Heart left ventricle (tissue), 16 donors: ENCODE results near the gene ATP2B2. TPM values are rescaled to one million over a fixed set of nuclear protein-coding genes. Genes with fewer than 3 reads are reported as not detected.

Experiments used
- ATAC-seq, 4 donors: fragments of 200-7000 bp; cut with Tn5 transposase; one replicate each; pipeline ENCODE4 v1.9.1; 2020 to 2022; ENCODE audit warnings: moderate library complexity in 4 of 4, mild to moderate bottlenecking in 3 of 4, moderate number of reproducible peaks in 1 of 4
- DNase-seq, 5 donors: peaks; one replicate each; pipeline ENCODE4 v3.0.0-alpha.2; 2020
- H3K27ac ChIP-seq, 12 donors: fragments of 200-600 bp; sonication (generic) in 4 of 12; one replicate each; pipeline versions ENCODE4 v1.5.0 to v1.8.0; 2016 to 2022; ENCODE audit warnings: mild to moderate bottlenecking in 2 of 12
- H3K27me3 ChIP-seq, 9 donors: fragments of 200-600 bp; sonication (generic) in 2 of 9; one replicate each; pipeline versions ENCODE4 v1.5.1 to v1.8.0; 2016 to 2022; ENCODE audit warnings: mild to moderate bottlenecking in 3 of 9
- H3K36me3 ChIP-seq, 9 donors: fragments of 200-600 bp; sonication (generic) in 2 of 9; one replicate each; pipeline versions ENCODE4 v1.5.0 to v1.8.0; 2018 to 2022; ENCODE audit warnings: mild to moderate bottlenecking in 2 of 9
- H3K4me1 ChIP-seq, 12 donors: fragments of 200-600 bp; sonication (generic) in 4 of 12; one replicate each; pipeline versions ENCODE4 v1.5.0 to v1.8.0; 2016 to 2022; ENCODE audit warnings: mild to moderate bottlenecking in 3 of 12
- H3K4me3 ChIP-seq, 12 donors: fragments of 200-600 bp; sonication (generic) in 4 of 12; one replicate each; pipeline versions ENCODE4 v1.5.0 to v1.8.0; 2017 to 2022; ENCODE audit warnings: mild to moderate bottlenecking in 9 of 12, moderate library complexity in 4 of 12
- H3K9me3 ChIP-seq, 12 donors: fragments of 200-600 bp; sonication (generic) in 4 of 12; one replicate each; pipeline versions ENCODE4 v1.5.0 to v1.8.0; 2016 to 2022; ENCODE audit warnings: mild to moderate bottlenecking in 1 of 12
- CTCF ChIP-seq, 12 donors: fragments of 200-600 bp; sonication (generic) in 4 of 12; IDR thresholded peaks; one replicate each; pipeline versions ENCODE4 v1.5.0 to v1.8.0; 2018 to 2022; ENCODE audit warnings: antibody characterized with exemption in 12 of 12, mild to moderate bottlenecking in 5 of 12
- POLR2A ChIP-seq, 2 donors: fragments of 450-650 bp; IDR thresholded peaks; one replicate each; pipeline ENCODE4 v1.6.1; 2017; ENCODE audit warnings: antibody characterized with exemption in 2 of 2, mild to moderate bottlenecking in 2 of 2, moderate library complexity in 2 of 2
- WGBS, 4 donors: extraction: QIAGEN DNeasy Blood & Tissue Kit in 2 of 4; methylation state at CpG; one replicate each; pipeline versions ENCODE4 v1.1.5 to v1.1.7; 2013 to 2018; 5-methylcytosine and 5-hydroxymethylcytosine counted together
- intact Hi-C, 10 donors: fragments of 100-400 bp; cut with DNase I; formaldehyde crosslinking; loops; one replicate each; pipeline versions ENCODE4 v1.11.1 to v1.14.2; 2022
- polyA plus RNA-seq, 2 donors: library from polyadenylated mRNA; stranded (reverse); fragments of 200-250 nt; gene quantifications; one replicate each; pipeline ENCODE4 v1.2.3, GENCODE V29; 2013
- total RNA-seq, 9 donors: library from RNA; depleted of rRNA in 2 of 9; stranded (reverse); fragments of >200 nt in 2 of 9; fragmentation: NEBNext Ultra II Directional in 3 of 9; extraction: Animal tissue kit (Norgen Biotek cat#: 25700) in 3 of 9; gene quantifications; one replicate each; pipeline versions ENCODE4 v1.1.0 to v1.2.4, GENCODE V29; 2016 to 2023
- donor health status: ischemic (EF 13 %, LVEDD 7.1; RV severe dilation, severe dysfunction).
- donor health status: healthy with polysubstance abuse.
- donor health status: DM: no; HTN: yes; CAD: no.
- donor health status: DM: no; HTN: no; CAD: no.
- donor health status: ischemic (EF 25% LVEDD 6.9; RV normal size, moderate dysfunction).
- donor health status: ischemic (EF 25% LVEDD 5.7; RV mildly dilated, moderate dysfunction).
- donor health status: healthy.
- donor health status: DM: yes; HTN: yes; CAD: no.
- donor health status: ischemic (EF 35%, LVEDD 5.7; RV mildly dilated, moderate dysfunction).
- donor health status: nonischemic (EF 11% LVEDD 7.7; RV severe dilation, severe dysfunction).
- donor health status: DM: yes; HTN: yes; CAD: no.
- donor health status: PGD.
- donor health status: ischemic (EF 29% LVEDD 5.4; RV normal size, mild dysfunction).
- donor health status: nonischemic (EF 23%, LVEDD 6.1; RV moderate dilation, normal function).

Gene ATP2B2
- total and polyA plus RNA-seq, 11 donors: 0.01 to 0.35 (median 0.12) TPM; not detected in 3

- Histone ChIP-seq H3K27me3 (peaks cover 0 to 59% (median 23%) of the 10 kb centered on the region in 9 donors), H3K27ac (no peak overlapping the region), H3K4me1 (peaks cover 0 to 12% (median 0%) of the 10 kb centered on the region in 12 donors), H3K4me3 (no peak overlapping the region), H3K36me3 (no peaks in the 10 kb centered on the region), H3K9me3 (no peaks in the 10 kb centered on the region)
- intact Hi-C loops: no loop called here
- DNase-seq (no peak), ATAC-seq (no peak)
- TF ChIP-seq CTCF (IDR thresholded peaks at IDR 0.05) (no peak), POLR2A (IDR thresholded peaks at IDR 0.05) (no peak)
- 78 to 90% (median 84%) methylated on average over 12 of the region's 12 CpGs for WGBS, 4 donors
Observed at GRCh38 chr3:10502185-10502880, 3.1 kb downstream of the ATP2B2 start.

- no peak for DNase-seq
- no peak for ATAC-seq
- Histone ChIP-seq H3K27me3 (peaks cover 0 to 53% (median 23%) of the 10 kb centered on the region in 9 donors), H3K4me1 (peaks cover 0 to 12% (median 0%) of the 10 kb centered on the region in 12 donors), H3K36me3 (no peaks in the 10 kb centered on the region), H3K27ac (no peak overlapping the region), H3K9me3 (no peaks in the 10 kb centered on the region), H3K4me3 (no peak overlapping the region)
- intact Hi-C loops: no loop called here
- 75 to 83% (median 76%) methylated on average over 3 of the region's 3 CpGs; no CpG with 5 or more reads in 1 of the 4 donors for WGBS, 4 donors
- TF ChIP-seq CTCF (IDR thresholded peaks at IDR 0.05) (no peak), POLR2A (IDR thresholded peaks at IDR 0.05) (no peak)
Observed at GRCh38 chr3:10501664-10502052, 3.7 kb downstream of the ATP2B2 start.

GRCh38 chr3:10500717-10501663 lies 4.4 kb downstream of the ATP2B2 start:
- no peak for DNase-seq
- 70 to 76% (median 71%) methylated on average over 19 of the region's 19 CpGs for WGBS, 4 donors

More at GRCh38 chr3:10500717-10501663, 4.4 kb downstream of the ATP2B2 start:
- no peaks in the 10 kb centered on the region for H3K36me3 ChIP-seq
- no peak for ATAC-seq
- intact Hi-C loops: no loop called here
- no peak overlapping the region for H3K4me3 ChIP-seq
- no peak overlapping the region for H3K27ac ChIP-seq
- no peaks in the 10 kb centered on the region for H3K9me3 ChIP-seq
- no peak for TF ChIP-seq POLR2A (IDR thresholded peaks at IDR 0.05)
- no peak for TF ChIP-seq CTCF (IDR thresholded peaks at IDR 0.05)
- H3K27me3 ChIP-seq: peaks cover 0 to 47% (median 23%) of the 10 kb centered on the region in 9 donors
- peaks cover 0 to 12% (median 0%) of the 10 kb centered on the region in 12 donors for H3K4me1 ChIP-seq
